ENCODE measurements around the gene TRIM27. TPM values are rescaled to one million over a fixed set of nuclear protein-coding genes. Genes with fewer than 3 reads are reported as not detected.
"Not testable (repeated sequence)": the region's sequence is repeated elsewhere in the genome, so short reads cannot be mapped to it uniquely, and the experiment has no call there.

TRIM27 gene
- total RNA-seq, 1 donor = 18.5 TPM

DNA sequence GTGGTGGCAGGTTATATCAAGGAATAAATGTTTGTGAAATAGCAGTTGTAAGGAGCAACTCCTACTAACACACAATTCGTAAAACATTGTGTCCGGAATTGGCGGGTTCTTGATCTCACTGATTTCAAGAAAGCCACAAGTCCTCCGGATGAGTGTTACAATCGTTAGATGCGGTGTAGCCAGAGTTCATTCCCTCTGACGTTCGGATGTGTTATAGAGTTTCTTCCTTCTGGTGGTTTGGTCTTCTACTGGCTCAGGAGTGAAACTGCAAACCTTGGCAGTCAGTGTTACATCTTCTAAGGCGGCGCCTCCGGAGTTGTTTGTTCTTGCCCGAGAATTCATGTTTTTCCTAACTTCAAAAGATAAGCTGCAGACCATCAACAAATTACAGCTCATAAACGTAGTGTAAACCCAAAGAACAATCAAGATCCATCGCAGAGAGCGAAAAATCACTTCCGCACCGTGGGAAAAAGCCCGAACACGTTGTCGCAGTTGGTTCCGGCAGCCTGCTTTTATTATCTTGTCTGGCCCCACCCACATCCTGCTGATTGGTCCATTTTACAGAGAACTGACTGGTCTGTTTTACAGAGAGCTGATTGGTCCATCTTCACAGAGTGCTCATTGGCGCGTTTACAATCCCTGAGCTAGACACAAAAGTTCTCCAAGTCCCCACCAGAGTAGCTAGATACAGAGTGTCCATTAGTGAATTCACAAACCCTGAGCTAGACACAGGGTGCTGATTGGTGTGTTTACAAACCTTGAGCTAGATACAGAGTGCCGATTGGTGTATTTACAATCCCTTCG lies 58.2 kb downstream of the TRIM27 start:
- Histone ChIP-seq H3K9me3 (ENCODE audit: low read depth, low read length) (no peaks in the 10 kb centered on the region), H3K4me3 (ENCODE audit: low read length) (no peak overlapping the region), H3K27me3 (ENCODE audit: insufficient read depth, low read length) (peaks cover 6% of the 10 kb centered on the region), H3K4me1 (ENCODE audit: insufficient read depth, low read length) (peaks cover 25% of the 10 kb centered on the region)

DNA sequence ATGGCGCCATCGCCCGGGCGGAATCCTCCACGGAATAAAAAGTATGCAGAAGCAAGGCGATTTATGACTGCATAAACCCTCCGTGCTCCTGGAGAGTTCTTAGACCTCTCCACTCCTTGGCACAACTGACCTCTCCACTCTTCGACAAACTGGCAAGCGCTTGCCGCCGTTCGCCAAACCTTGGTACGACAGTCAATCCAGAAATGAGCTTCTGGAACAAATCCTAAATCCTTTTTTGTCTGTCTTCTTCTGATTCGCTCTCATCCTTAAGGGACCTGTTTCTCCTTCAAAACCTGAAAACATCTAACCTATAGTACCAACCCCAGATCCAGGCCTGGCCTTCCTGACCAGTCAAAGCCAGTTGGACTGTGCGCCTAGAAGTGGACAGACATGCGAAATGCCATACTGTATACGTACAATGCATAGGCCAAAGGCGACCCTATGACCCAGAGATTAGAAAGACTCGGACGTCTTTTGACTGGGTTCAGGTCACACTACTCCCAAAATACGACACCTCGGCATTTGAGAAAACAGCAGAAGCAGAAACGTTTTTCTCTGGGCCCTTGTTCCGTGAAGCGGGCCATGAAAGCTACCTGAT lies 59.4 kb downstream of the TRIM27 start:
- Histone ChIP-seq H3K27me3 (ENCODE audit: insufficient read depth, low read length) (peaks cover 7% of the 10 kb centered on the region), H3K4me3 (ENCODE audit: low read length) (peak overlapping the region; percentile 61), H3K9me3 (ENCODE audit: low read depth, low read length) (no peaks in the 10 kb centered on the region), H3K4me1 (ENCODE audit: insufficient read depth, low read length) (peaks cover 25% of the 10 kb centered on the region)

DNA sequence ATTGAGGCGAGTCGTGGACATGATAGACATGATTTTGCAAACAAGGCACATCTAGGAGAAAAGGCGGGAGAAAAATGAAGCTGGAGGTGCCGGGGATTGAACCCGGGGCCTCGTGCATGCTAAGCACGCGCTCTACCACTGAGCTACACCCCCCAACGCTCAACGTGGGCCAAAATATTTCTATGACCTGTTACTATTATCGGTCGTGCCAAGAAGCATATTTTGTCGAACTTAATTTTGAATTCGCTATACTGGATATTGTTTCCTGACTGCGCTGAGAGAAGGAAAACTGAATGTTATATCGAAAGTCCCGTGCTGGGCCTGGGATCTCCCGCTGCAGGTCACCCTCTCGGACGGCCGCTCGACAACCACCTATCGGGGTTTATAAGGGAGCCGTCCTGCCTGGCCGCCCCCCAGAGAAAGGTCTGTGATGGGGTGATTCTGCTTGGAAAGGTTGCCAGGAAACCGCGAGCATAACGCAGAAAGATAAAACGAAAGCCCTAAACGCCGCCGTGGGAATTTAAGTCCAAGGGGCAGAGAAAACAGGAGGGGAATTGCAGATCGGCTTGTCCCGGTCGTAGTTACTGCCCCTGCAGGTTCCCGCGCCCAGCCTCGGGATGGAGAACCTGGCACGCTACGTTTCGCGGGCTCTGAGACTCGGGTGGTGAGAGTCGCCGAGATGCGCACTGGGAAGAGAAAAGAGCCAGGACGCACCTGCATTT lies 60.0 kb downstream of the TRIM27 start:
- peaks cover 25% of the 10 kb centered on the region for H3K4me1 ChIP-seq (ENCODE audit: insufficient read depth, low read length)
- H3K9me3 ChIP-seq (ENCODE audit: low read depth, low read length) = no peaks in the 10 kb centered on the region
- H3K4me3 ChIP-seq (ENCODE audit: low read length) = peak overlapping the region; percentile 61
- H3K27me3 ChIP-seq (ENCODE audit: insufficient read depth, low read length) = peaks cover 7% of the 10 kb centered on the region

DNA sequence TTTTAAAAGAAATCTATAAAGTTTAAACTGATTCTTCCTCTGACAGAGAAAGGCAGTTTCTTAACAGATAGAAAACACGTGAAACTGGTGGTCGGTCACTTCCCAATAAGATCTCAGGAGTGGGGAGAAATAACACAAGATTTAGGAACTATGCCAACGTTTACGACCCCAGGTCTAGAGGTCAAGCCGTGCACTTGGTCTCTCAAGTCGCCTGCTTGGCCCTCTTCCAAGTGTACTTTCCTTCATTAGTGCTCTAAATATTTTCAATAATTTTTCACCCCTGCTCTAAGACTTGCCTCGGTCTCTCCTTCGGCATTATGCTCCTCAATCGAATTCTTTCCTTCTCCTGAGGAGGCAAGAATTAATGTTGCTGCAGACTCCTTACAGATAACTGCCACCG lies 61.7 kb downstream of the TRIM27 start:
- Histone ChIP-seq H3K4me1 (ENCODE audit: insufficient read depth, low read length) (peaks cover 21% of the 10 kb centered on the region), H3K27me3 (ENCODE audit: insufficient read depth, low read length) (peaks cover 7% of the 10 kb centered on the region), H3K4me3 (ENCODE audit: low read length) (no peak overlapping the region), H3K9me3 (ENCODE audit: low read depth, low read length) (no peaks in the 10 kb centered on the region)

DNA sequence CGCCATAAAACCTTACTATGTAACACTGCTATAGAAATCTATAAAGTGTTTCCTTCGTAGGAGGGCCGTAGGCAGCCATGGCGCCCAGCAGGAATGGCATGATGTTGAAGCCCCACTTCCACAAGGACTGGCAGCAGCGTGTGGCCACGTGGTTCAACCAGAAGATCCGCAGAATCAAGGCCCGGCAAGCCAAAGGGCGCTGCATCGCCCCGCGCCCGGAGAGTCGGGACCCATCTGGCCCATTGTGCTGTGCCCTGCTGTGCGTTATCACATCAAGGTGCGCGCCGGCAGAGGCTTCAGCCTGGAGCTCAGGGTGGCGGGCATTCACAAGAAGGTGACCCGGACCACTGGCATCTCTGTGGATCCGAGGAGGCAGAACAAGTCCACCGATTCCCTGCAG lies 62.4 kb downstream of the TRIM27 start:
- Histone ChIP-seq H3K9me3 (ENCODE audit: low read depth, low read length) (no peaks in the 10 kb centered on the region), H3K4me1 (ENCODE audit: insufficient read depth, low read length) (peaks cover 16% of the 10 kb centered on the region), H3K4me3 (ENCODE audit: low read length) (no peak overlapping the region), H3K27me3 (ENCODE audit: insufficient read depth, low read length) (peaks cover 7% of the 10 kb centered on the region)

DNA sequence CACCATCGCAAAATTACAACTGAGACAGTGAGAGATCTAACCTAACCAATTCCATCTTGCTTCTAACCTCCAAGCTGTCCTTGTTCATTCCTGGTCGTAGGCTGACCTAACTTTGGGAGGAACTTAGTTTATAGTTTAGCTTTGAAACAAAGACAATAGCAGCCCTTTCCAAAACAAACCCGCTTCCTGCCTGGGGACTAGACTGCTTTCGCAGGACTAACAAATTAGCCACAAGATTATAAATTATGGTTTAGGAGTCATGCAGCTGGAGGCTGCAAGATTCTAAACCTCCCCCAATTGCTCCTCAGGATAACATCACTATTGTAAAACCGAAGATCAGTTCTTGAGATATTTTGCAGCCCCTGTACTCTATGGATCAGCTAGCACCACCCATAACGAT lies 63.2 kb downstream of the TRIM27 start:
- Histone ChIP-seq H3K9me3 (ENCODE audit: low read depth, low read length) (no peaks in the 10 kb centered on the region), H3K4me3 (ENCODE audit: low read length) (no peak overlapping the region), H3K4me1 (ENCODE audit: insufficient read depth, low read length) (peaks cover 16% of the 10 kb centered on the region), H3K27me3 (ENCODE audit: insufficient read depth, low read length) (peaks cover 7% of the 10 kb centered on the region)

DNA sequence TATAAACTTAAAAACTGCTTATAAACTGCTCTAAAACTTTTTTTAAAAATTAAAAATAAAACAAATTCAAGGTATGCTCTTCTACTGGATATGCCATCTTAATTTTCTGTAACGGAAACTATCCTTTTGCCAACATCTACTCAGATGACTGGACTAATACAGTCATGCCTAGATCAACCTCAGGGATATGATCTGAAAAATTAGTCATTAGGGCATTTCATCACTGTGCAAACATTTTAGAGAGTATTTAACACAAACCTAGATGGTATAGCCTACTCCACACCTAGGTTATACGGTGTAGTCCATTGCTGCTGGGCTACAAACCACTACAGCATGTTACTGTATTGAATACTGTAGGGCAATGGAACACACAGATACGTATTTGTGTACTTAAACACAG lies 64.8 kb downstream of the TRIM27 start:
- no peak overlapping the region for H3K4me3 ChIP-seq (ENCODE audit: low read length)
- peaks cover 8% of the 10 kb centered on the region for H3K4me1 ChIP-seq (ENCODE audit: insufficient read depth, low read length)
- H3K9me3 ChIP-seq (ENCODE audit: low read depth, low read length) = no peaks in the 10 kb centered on the region
- H3K27me3 ChIP-seq (ENCODE audit: insufficient read depth, low read length) = peaks cover 7% of the 10 kb centered on the region

DNA sequence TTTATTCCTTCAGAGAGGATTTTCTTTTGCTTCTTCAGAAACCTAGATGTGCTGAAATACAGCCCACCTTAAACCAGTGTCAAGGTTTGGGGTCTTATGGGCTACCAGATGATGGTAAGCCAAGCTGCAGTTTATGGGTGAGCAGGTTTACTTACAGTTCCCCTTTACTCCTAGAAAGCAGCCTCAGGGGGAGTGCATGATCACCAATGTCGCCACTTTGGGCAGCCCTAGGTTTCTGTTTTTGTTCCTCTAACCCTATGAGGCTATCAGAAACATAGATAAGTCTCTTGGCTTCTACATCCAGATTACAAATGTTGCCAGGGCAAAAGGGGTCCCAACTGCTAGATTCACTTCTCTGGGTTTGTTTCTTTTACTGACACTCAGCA lies 67.2 kb downstream of the TRIM27 start:
- Histone ChIP-seq H3K27me3 (ENCODE audit: insufficient read depth, low read length) (peaks cover 7% of the 10 kb centered on the region), H3K4me3 (ENCODE audit: low read length) (no peak overlapping the region), H3K9me3 (ENCODE audit: low read depth, low read length) (no peaks in the 10 kb centered on the region), H3K4me1 (ENCODE audit: insufficient read depth, low read length) (no peaks in the 10 kb centered on the region)

DNA sequence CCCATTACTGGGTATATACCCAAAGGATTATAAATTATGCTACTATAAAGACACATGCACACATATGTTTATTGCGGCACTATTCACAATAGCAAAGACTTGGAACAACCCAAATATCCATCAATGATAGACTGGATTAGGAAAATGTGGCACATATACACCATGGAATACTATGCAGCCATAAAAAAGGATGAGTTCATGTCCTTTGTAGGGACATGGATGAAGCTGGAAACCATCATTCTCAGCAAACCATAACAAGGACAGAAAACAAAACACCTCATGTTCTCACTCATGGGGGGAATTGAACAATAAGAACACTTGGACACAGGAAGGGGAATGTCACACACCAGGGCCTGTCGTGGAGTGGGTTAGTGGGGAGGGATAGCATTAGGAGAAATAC lies 69.4 kb downstream of the TRIM27 start:
- not testable (repeated sequence) for H3K27me3 ChIP-seq (ENCODE audit: insufficient read depth, low read length); H3K4me3 ChIP-seq (ENCODE audit: low read length); H3K4me1 ChIP-seq (ENCODE audit: insufficient read depth, low read length); H3K9me3 ChIP-seq (ENCODE audit: low read depth, low read length)

Other genes starting within 250 kb of the TRIM27 start
- 0.10 TPM for gene ZNF311, start 81.3 kb upstream of the TRIM27 start, total RNA-seq
- gene OR2W1, start 121.2 kb upstream of the TRIM27 start, total RNA-seq = not detected
- not detected for gene OR2B3, start 163.3 kb upstream of the TRIM27 start, total RNA-seq
- gene OR2J1, start 175.5 kb upstream of the TRIM27 start, total RNA-seq = not detected
- gene OR2J3, start 184.1 kb upstream of the TRIM27 start, total RNA-seq = not detected
- gene OR2J2, start 246.9 kb upstream of the TRIM27 start, total RNA-seq = not detected